HCT116 (cell line): ENCODE results near the gene ABCC1. TPM values are rescaled to one million over a fixed set of nuclear protein-coding genes. Genes with fewer than 3 reads are reported as not detected.

Source experiments
- ATAC-seq: fragments of 200-7000 bp; cut with Tn5 transposase; 2 replicates; pipeline ENCODE4 v1.9.1; 2020; ENCODE audit warnings: mild to moderate bottlenecking, moderate library complexity
- BruUV-seq: library from RNA; stranded (reverse); fragments of 400-500 nt; replicated peaks from 2 replicates; lab custom pipeline; 2021; lab: Mats Ljungman, UMichigan
- CTCF ChIA-PET: fragments of 300-600 bp; sonication (Branson Sonifier 250); formaldehyde crosslinking; loops from one replicate; lab custom pipeline; 2021; ENCODE audit warnings: antibody characterized with exemption; lab: Charles Lee
- POLR2A ChIA-PET: fragments of 300-600, 350-600 bp; sonication (Branson Sonifier 250); formaldehyde crosslinking; loops from one replicate; lab custom pipeline; 2021; ENCODE audit warnings: antibody characterized with exemption; lab: Charles Lee
- RAD21 ChIA-PET, 2 experiments: fragments of 300-600 bp; sonication (Branson Sonifier 250); formaldehyde crosslinking; loops; one replicate each; lab custom pipeline; 2023; ENCODE audit warnings: low total read pairs in 2 of 2; ENCODE audit not compliant: uncharacterized antibody in 2 of 2, unreplicated experiment in 2 of 2, low non-redundant PET in 1 of 2; lab: Charles Lee
- DNase-seq: peaks from one replicate; pipeline ENCODE4 v3.0.0-alpha.2; 2010; ENCODE audit warnings: low read depth, low spot score
- H2AFZ ChIP-seq: fragments of 200-600 bp; shearing (Covaris generic), sonication (generic); 2 replicates; pipeline ENCODE4 v1.6.1; 2017; ENCODE audit warnings: low read depth, mixed run types, mixed read lengths, antibody characterized with exemption, low read length; ENCODE audit not compliant: poor library complexity, severe bottlenecking
- H3K27ac ChIP-seq: 2 replicates; pipeline ENCODE4 v1.5.1; 2012; ENCODE audit warnings: low read depth, low read length
- H3K27me3 ChIP-seq: fragments of 200-600 bp; sonication (generic); 2 replicates; pipeline ENCODE4 v1.6.1; 2016; ENCODE audit warnings: mixed run types, low read length, mixed read lengths; ENCODE audit not compliant: insufficient read depth
- H3K36me3 ChIP-seq, 2 experiments: fragments of 200-500 bp in 1 of 2; fragments of 200-600 bp in 1 of 2; sonication (Bioruptor generic) in 1 of 2; sonication (generic) in 1 of 2; 2 replicates each; pipeline versions ENCODE4 v1.5.1 to v1.6.1; 2014 to 2016; ENCODE audit warnings: low read length in 2 of 2, inconsistent platforms in 1 of 2, mixed read lengths in 1 of 2, mixed run types in 1 of 2; ENCODE audit not compliant: insufficient read depth in 2 of 2, control insufficient read depth in 1 of 2
- H3K4me1 ChIP-seq, 2 experiments: fragments of 200-600 bp in 1 of 2; sonication (generic) in 1 of 2; 2 replicates each; pipeline versions ENCODE4 v1.5.1 to v1.6.1; 2012 to 2017; ENCODE audit warnings: low read length in 2 of 2, inconsistent platforms in 1 of 2, mild to moderate bottlenecking in 1 of 2, mixed read lengths in 1 of 2, mixed run types in 1 of 2, moderate library complexity in 1 of 2; ENCODE audit not compliant: insufficient read depth in 2 of 2, control insufficient read depth in 1 of 2
- H3K4me2 ChIP-seq: fragments of 200-600 bp; sonication (generic); 2 replicates; pipeline ENCODE4 v1.6.1; 2017; ENCODE audit warnings: mixed run types, low read length, mixed read lengths
- H3K4me3 ChIP-seq, 2 experiments: fragments of 200-600 bp in 1 of 2; sonication (generic) in 1 of 2; replicated peaks in 1 of 2; 2 replicates each; pipeline ENCODE4 v1.5.1; 2011 to 2016; ENCODE audit warnings: low read length in 2 of 2, control low read depth in 1 of 2, low read depth in 1 of 2, mild to moderate bottlenecking in 1 of 2, mixed read lengths in 1 of 2, mixed run types in 1 of 2
- H3K79me2 ChIP-seq: fragments of 200-600 bp; sonication (generic); 2 replicates; pipeline ENCODE4 v1.6.1; 2017; ENCODE audit warnings: mild to moderate bottlenecking, mixed run types, low read length, moderate library complexity, mixed read lengths; ENCODE audit not compliant: insufficient read depth
- H3K9ac ChIP-seq: fragments of 200-600 bp; sonication (generic); 2 replicates; pipeline ENCODE4 v1.6.1; 2016; ENCODE audit warnings: low read length, mixed read lengths
- H3K9me2 ChIP-seq: fragments of 200-600 bp; sonication (generic), shearing (Covaris generic); 2 replicates; pipeline ENCODE4 v1.6.1; 2017; ENCODE audit warnings: mixed run types, mild to moderate bottlenecking, moderate library complexity; ENCODE audit not compliant: insufficient read depth
- H3K9me3 ChIP-seq, 2 experiments: fragments of 200-500 bp in 1 of 2; fragments of 200-600 bp in 1 of 2; sonication (Bioruptor generic) in 1 of 2; sonication (generic) in 1 of 2; 2 replicates each; pipeline ENCODE4 v1.6.1; 2014 to 2017; ENCODE audit warnings: low read length in 2 of 2, mixed read lengths in 2 of 2, inconsistent platforms in 1 of 2, low read depth in 1 of 2, mild to moderate bottlenecking in 1 of 2, mixed run types in 1 of 2, moderate library complexity in 1 of 2; ENCODE audit not compliant: control insufficient read depth in 1 of 2, insufficient read depth in 1 of 2
- H4K20me1 ChIP-seq: fragments of 200-600 bp; sonication (generic), shearing (Covaris generic); 2 replicates; pipeline ENCODE4 v1.6.1; 2017; ENCODE audit warnings: mixed run types, mild to moderate bottlenecking, moderate library complexity; ENCODE audit not compliant: insufficient read depth
- CEBPB ChIP-seq: IDR thresholded peaks from 2 replicates; pipeline ENCODE4 v1.6.1; 2012; ENCODE audit warnings: low read depth
- ELF1 ChIP-seq: IDR thresholded peaks from 2 replicates; pipeline ENCODE4 v1.6.1; 2012; ENCODE audit warnings: low read depth, borderline replicate concordance
- EZH2 ChIP-seq: fragments of 200-600 bp; sonication (generic); IDR thresholded peaks from 2 replicates; pipeline ENCODE4 v1.6.1; 2017; ENCODE audit warnings: antibody characterized with exemption, mixed run types
- FOSL1 ChIP-seq: IDR thresholded peaks from 2 replicates; pipeline ENCODE4 v1.6.1; 2012; ENCODE audit warnings: low read depth
- JUND ChIP-seq: IDR thresholded peaks from 2 replicates; pipeline ENCODE4 v1.6.1; 2012
- POLR2A ChIP-seq: IDR thresholded peaks from 2 replicates; pipeline ENCODE4 v1.7.0; 2011; ENCODE audit warnings: borderline replicate concordance; ENCODE audit not compliant: insufficient read depth, insufficient read length; ENCODE audit errors: extremely low read depth
- POLR2AphosphoS5 ChIP-seq: IDR thresholded peaks from 2 replicates; pipeline ENCODE4 v1.6.1; 2011; ENCODE audit warnings: mild to moderate bottlenecking, low read depth, low read length, moderate library complexity
- RAD21 ChIP-seq: IDR thresholded peaks from 2 replicates; pipeline ENCODE4 v1.6.1; 2012; ENCODE audit warnings: low read depth, mild to moderate bottlenecking
- SIN3A ChIP-seq: IDR thresholded peaks from 2 replicates; pipeline ENCODE4 v1.6.1; 2012; ENCODE audit warnings: low read depth
- SP1 ChIP-seq: IDR thresholded peaks from 2 replicates; pipeline ENCODE4 v1.6.1; 2012; ENCODE audit warnings: low read depth
- SRF ChIP-seq: IDR thresholded peaks from 2 replicates; pipeline ENCODE4 v1.6.1; 2012; ENCODE audit warnings: low read depth
- TCF7L2 ChIP-seq: IDR thresholded peaks from 2 replicates; pipeline ENCODE4 v1.7.0; 2011; ENCODE audit warnings: borderline replicate concordance, inconsistent platforms; ENCODE audit not compliant: insufficient read depth, insufficient read length; ENCODE audit errors: extremely low read depth
- ZFX ChIP-seq: fragments of 450-650 bp; IDR thresholded peaks from 2 replicates; pipeline ENCODE4 v1.6.1; 2017
- ZNF274 ChIP-seq: fragments of 200-500 bp; sonication (Bioruptor generic); IDR thresholded peaks from 2 replicates; pipeline ENCODE4 v1.6.1; 2014; ENCODE audit warnings: mild to moderate bottlenecking, low read depth, low read length, inconsistent platforms
- intact Hi-C: fragments of 100-400 bp; cut with micrococcal nuclease; formaldehyde crosslinking; loops from 2 replicates; pipeline ENCODE4 v1.10.0; 2022
- total RNA-seq: library from RNA; stranded (reverse); gene quantifications from one replicate; pipeline ENCODE4 v1.2.1, GENCODE V29; 2021; ENCODE audit not compliant: unreplicated experiment
- TF ChIP-seq, protein P1 (sequence below): IDR thresholded peaks from 2 replicates; pipeline ENCODE4 v1.6.1; 2012
- TF ChIP-seq, protein P2 (sequence below): IDR thresholded peaks from 2 replicates; pipeline ENCODE4 v1.6.1; 2012; ENCODE audit warnings: low read depth

ABCC1 gene
- total RNA-seq, 1 experiment from 2014 or later: 61.9 TPM

DNA sequence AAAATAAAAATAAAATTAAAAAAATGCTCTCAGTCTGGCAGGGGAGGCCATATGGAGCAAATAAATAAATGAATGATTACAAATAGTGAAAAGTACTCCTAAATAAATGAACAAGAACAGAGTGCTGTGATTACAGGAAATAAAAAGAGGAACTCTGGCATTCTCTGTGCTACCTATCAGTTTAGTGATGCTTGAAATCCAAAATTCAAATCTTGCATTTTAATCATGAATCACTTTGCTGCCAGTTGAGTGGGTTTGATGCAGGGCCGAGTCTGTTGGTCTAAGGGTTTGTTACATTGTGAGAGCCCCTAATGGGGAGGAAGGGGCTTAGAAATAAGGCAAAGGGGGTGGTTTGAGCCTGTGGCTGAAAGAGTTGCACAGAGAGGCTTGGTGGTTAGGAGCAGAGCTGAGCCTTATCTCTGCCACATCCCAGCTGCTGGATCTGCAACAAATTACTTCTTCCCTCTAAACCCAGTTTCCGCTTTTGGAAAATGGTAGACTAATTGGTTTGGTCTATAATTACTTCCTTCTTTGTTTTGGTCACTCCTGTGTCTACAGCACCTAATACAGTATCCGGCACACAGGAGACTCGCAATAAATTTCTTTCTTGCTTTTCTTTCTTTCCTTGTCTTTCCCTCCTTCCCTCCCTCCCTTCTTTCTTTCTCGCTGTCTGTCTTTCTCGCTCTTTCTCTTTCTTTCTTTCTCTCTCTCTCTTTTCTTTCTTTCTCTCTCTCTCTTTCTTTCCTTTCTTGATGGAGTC, 6.3 kb upstream of the ABCC1 start:
- no peak overlapping the region for H2AFZ ChIP-seq
- no TSS peak for BruUV-seq
- no peak overlapping the region for H3K9ac ChIP-seq
- no peaks in the 10 kb centered on the region for H3K79me2 ChIP-seq
- H3K4me2 ChIP-seq: no peak overlapping the region
- ATAC-seq: no peak
- no peak for DNase-seq
- H3K4me3 ChIP-seq: no peak overlapping the region
- ChIA-PET POLR2A (no interaction called here), CTCF (no interaction called here), RAD21 (no interaction called here)
- no peaks in the 10 kb centered on the region for H3K27me3 ChIP-seq
- H3K36me3 ChIP-seq: no peaks in the 10 kb centered on the region
- no peak for TF ChIP-seq ELF1
- no peak for TF ChIP-seq SRF
- no peak for TF ChIP-seq ZFX
- no peak for TF ChIP-seq JUND
- no peak for TF ChIP-seq CEBPB
- no peak for TF ChIP-seq POLR2A
- no peak for TF ChIP-seq POLR2AphosphoS5
- no peak for TF ChIP-seq ZNF274
- H3K9me2 ChIP-seq: no peaks in the 10 kb centered on the region
- intact Hi-C loops: no loop called here
- no peaks in the 10 kb centered on the region for H3K9me3 ChIP-seq
- H3K4me1 ChIP-seq: peaks cover 11 to 18% of the 10 kb centered on the region in 2 experiments
- H4K20me1 ChIP-seq: no peaks in the 10 kb centered on the region
- no peak overlapping the region for H3K27ac ChIP-seq

DNA sequence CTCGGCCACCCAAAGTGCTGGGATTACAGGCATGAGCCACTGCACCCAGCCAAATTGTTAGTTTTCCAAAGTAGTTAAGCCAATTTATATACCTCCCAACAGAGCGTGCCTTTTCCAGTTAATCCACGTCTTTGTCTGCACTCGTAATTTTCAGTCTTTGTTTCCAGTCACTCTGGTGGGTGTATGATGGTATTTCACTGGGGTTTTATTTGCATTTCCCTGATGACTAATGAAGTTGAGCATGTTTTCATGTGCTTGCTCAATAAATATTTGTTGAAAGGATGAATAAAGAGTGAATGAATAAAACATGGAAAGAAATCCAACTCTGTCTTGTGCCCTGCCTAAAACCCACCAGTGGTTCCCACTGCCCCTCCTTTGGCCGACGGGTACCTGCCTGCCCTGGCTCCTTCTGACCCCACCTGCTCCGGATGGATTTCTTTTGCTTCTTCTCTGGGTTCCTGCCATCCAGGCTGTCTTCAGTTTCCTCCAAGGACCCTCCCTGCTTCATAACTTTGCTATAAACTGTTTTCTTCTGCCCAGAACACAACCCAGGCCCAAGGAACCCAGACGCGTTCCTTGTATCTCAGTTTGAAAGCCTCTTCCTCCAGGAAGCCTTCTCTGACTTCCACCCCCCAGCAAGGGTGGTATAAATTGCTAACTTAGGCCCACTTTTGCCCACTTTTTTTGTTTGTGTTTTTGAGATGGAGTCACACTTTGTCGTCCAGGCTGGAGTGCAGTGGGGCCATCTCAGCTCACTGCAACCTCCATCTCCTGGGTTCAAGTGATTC, 3.0 kb upstream of the ABCC1 start:
- Histone ChIP-seq H3K9ac (no peak overlapping the region), H3K9me3 (no peaks in the 10 kb centered on the region), H3K27ac (no peak overlapping the region), H3K9me2 (no peaks in the 10 kb centered on the region), H3K4me1 (peaks cover 23 to 34% of the 10 kb centered on the region in 2 experiments), H4K20me1 (no peaks in the 10 kb centered on the region), H3K79me2 (peaks cover 18% of the 10 kb centered on the region), H3K4me2 (peak overlapping the region; percentile 44), H3K36me3 (no peaks in the 10 kb centered on the region), H2AFZ (peak overlapping the region; percentile 64), H3K4me3 (no peak overlapping the region), H3K27me3 (no peaks in the 10 kb centered on the region)
- DNase-seq (no peak), ATAC-seq (no peak)
- ChIA-PET POLR2A (interaction anchor here (0.7 to 1.4 kb wide), 2 partner anchors 37 to 47 kb away, joined by 3 read pairs; no protein-coding TSS in a partner anchor), CTCF (interaction anchor here (1.3 kb wide), 1 partner anchor 72 kb away, joined by 4 read pairs; no protein-coding TSS in a partner anchor), RAD21 (no interaction called here)
- intact Hi-C loops: no loop called here
- BruUV-seq: no TSS peak
- TF ChIP-seq SP1 (no peak), POLR2AphosphoS5 (no peak), POLR2A (no peak), RAD21 (no peak), SIN3A (no peak), SRF (no peak), JUND (no peak), ZFX (no peak), TCF7L2 (no peak), ZNF274 (no peak), EZH2 (no peak), FOSL1 (no peak)
- TF ChIP-seq, protein P1, sequence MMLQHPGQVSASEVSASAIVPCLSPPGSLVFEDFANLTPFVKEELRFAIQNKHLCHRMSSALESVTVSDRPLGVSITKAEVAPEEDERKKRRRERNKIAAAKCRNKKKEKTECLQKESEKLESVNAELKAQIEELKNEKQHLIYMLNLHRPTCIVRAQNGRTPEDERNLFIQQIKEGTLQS: no peak
- TF ChIP-seq, protein P2, sequence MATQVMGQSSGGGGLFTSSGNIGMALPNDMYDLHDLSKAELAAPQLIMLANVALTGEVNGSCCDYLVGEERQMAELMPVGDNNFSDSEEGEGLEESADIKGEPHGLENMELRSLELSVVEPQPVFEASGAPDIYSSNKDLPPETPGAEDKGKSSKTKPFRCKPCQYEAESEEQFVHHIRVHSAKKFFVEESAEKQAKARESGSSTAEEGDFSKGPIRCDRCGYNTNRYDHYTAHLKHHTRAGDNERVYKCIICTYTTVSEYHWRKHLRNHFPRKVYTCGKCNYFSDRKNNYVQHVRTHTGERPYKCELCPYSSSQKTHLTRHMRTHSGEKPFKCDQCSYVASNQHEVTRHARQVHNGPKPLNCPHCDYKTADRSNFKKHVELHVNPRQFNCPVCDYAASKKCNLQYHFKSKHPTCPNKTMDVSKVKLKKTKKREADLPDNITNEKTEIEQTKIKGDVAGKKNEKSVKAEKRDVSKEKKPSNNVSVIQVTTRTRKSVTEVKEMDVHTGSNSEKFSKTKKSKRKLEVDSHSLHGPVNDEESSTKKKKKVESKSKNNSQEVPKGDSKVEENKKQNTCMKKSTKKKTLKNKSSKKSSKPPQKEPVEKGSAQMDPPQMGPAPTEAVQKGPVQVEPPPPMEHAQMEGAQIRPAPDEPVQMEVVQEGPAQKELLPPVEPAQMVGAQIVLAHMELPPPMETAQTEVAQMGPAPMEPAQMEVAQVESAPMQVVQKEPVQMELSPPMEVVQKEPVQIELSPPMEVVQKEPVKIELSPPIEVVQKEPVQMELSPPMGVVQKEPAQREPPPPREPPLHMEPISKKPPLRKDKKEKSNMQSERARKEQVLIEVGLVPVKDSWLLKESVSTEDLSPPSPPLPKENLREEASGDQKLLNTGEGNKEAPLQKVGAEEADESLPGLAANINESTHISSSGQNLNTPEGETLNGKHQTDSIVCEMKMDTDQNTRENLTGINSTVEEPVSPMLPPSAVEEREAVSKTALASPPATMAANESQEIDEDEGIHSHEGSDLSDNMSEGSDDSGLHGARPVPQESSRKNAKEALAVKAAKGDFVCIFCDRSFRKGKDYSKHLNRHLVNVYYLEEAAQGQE: no peak
